ENCODE results near the gene PTBP3.

- TF ChIP-seq CTCF (conservative IDR thresholded peaks at IDR 0.05; ENCODE audit: low read depth, low read length) (no peak), EZH2 (IDR thresholded peaks at IDR 0.05; ENCODE audit: low read length, unreplicated experiment) (no peak), EZH2phosphoT487 (IDR thresholded peaks at IDR 0.05; ENCODE audit: borderline replicate concordance, low read length) (no peak)
These were observed 162.5 kb downstream of the PTBP3 start for GRCh38 chr9:112170968-112171367.

Data from PC-3 (cell line).